NCI-H146 (cell line): ENCODE results near the gene GPR32.
"Not testable (repeated sequence)": the region's sequence is repeated elsewhere in the genome, so short reads cannot be mapped to it uniquely, and the experiment has no call there.

Experiments
- DNase-seq: peaks from one replicate; lab custom pipeline; 2025; lab: John Stamatoyannopoulos, UW

The GPR32 gene, protein sequence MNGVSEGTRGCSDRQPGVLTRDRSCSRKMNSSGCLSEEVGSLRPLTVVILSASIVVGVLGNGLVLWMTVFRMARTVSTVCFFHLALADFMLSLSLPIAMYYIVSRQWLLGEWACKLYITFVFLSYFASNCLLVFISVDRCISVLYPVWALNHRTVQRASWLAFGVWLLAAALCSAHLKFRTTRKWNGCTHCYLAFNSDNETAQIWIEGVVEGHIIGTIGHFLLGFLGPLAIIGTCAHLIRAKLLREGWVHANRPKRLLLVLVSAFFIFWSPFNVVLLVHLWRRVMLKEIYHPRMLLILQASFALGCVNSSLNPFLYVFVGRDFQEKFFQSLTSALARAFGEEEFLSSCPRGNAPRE

DNA sequence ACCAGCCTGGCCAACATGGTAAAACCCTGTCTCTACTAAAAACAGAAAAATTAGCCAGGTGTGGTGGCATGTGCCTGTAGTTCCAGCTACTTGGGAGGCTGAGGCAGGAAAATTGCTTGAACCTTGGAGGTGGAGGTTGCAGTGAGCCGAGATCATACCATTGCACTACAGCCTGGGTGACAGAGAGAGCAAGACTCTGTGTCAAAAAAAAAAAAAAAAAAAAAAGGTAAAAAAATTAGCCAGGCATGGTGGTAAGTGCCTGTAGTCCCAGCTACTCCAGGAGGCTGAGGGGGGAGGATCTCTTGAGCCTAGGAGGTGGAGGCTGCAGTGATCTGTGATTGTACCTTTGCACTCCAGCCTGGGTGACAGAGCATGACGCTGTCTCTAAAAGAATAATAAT is at the start of gene GPR32:
Gene GPR32, plus strand, starts transcription at position 301 of the 400 bp plus-strand sequence. CDS start 137 bp downstream, outside the sequence.
- not testable (repeated sequence) for DNase-seq

DNA sequence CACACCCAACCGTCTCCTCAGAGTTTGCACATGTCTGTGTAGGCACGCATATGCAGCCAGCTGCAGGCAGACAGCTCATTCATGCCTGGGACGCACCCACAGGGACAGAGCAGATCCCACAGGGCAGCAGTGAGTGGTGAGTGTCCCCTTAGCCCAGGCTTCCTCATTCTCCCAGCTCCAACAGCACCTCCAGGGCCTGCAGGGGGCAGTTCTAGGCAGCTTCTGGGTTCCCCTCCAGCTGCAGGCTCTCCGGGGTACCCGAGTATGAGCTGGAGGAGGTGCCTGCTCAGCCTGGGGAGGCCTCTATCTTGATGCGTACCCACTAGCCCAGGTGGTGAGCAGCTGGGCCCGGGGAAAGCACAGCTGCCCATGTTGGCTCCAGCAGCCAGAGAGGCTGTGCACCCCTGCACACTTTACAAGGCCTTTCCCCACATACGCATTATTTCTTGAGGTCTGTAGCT is 49.3 kb upstream of the GPR32 start:
- no peak for DNase-seq

DNA sequence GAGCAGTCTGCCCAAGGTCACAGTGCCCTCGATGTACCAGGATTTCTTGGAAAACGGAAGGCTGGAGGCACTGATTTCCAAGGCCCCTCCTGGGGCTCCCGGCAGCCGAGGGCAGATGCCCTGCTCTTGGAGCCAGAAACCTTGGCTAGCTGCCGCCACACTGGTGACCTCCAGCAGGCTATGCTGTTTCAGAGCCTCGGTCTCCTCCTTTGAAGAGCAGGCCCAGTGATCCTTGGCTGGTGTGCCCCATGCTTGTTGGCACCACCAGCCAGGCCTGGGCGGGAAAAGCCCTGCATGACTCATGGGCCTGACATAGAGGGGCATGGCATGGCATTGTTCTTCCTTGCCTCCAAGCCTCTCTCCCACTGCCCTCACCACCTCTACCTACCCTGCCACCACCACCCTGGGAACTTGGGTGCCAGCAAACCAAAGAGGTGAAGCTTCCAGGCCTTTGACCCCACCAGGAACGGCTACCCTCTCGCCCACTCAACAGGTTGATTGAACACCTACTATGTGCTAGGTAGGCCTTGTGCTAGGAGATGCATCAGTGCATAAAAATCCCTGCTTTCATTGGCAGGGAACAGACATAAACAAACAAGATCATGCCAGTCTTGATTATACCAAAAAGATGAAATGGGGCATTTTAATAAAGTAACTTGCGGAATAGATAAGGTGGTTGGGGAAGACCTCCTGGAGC is 48.7 kb upstream of the GPR32 start:
- DNase-seq = no peak

DNA sequence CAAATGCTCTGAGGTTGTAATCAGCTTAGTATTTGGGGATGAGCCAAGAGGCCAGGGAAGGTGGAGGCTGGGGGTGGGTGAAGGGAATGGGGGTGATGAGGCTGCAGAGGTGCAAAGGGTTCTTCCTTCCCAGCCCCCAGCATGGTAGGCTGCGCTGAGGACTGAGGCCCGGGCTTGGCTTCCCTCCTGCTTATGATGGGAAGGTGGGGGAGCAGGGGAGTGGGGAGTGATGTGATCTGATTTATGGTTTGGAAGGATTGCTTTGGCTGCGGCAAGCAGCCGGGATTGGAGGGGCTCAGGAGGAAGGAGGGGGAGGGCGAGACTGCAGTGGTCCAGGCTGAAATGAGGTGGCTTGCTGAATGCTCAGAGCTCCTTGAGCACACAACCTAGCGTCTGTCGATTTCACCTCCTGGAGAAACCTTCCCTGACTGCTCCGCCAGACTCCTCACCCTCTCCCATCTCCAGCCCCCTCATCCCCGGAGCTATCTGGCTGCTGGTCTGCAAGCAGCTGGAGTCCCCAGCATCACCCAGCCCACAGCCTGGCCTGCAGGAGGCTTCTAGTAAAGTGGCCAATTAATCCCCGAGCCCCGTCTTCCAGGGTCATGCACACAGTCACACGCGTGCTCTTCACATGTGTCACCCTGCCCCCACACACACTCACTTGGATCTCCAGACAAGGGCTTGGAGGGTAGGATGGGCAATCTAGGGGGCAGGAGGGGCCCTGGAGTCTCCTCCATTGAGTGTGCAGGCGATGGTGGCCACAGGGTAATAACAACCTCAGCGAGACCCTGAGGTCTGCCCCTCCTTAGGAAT is 47.9 kb upstream of the GPR32 start:
- no peak for DNase-seq

DNA sequence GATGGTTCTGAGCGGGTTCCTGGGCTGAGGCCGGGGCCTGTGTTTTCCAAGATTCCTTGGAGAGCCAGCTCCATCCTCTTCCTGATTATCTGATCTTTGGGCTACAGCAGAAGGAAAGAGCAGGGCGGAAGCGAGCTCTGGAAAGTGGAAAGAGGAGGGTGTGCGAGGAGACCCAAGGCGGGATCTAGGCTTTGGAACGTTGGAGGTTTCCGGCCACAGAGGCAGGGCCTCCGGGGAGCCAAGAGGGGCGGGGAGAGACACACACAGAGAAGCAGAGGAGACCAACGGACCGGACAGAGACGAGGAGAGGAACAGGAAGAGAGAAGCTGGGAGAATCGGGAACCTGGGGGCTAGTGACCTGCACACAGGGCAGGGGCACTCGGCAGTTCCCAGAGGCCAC is 47.2 kb upstream of the GPR32 start, which contains the start of gene CLEC11A:
Gene CLEC11A, plus strand, starts transcription at position 296 of the 400 bp plus-strand sequence. CDS start 162 bp downstream, outside the sequence.
- DNase-seq = no peak

DNA sequence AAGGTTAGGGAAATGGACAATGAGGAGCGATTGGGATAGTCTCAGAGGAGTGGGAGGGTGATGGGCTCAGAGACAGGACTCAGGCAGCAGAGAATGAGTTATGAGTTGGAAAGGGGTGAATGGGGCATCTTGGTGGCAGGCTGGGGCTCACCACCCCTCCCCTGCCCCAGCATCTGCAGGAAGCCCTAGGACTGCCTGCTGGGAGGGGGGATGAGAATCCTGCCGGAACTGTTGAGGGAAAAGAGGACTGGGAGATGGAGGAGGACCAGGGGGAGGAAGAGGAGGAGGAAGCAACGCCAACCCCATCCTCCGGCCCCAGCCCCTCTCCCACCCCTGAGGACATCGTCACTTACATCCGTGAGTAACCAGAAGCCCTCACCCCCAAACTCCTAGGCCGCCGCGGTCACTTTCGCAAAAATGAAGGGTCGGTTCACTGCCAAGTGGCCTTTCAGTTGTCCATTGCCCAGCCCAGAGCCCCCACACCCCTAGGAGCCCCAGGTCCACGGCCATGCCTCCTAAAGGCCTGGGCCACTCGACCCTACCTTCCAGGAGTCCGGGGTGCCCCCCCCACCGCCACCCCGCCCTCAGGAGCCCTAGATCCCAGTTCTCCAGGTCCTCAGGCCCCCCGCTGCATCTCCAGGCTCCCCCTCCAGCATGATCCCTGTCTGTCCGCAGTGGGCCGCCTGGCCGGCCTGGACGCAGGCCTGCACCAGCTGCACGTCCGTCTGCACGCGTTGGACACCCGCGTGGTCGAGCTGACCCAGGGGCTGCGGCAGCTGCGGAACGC is 46.3 kb upstream of the GPR32 start:
- no peak for DNase-seq

DNA sequence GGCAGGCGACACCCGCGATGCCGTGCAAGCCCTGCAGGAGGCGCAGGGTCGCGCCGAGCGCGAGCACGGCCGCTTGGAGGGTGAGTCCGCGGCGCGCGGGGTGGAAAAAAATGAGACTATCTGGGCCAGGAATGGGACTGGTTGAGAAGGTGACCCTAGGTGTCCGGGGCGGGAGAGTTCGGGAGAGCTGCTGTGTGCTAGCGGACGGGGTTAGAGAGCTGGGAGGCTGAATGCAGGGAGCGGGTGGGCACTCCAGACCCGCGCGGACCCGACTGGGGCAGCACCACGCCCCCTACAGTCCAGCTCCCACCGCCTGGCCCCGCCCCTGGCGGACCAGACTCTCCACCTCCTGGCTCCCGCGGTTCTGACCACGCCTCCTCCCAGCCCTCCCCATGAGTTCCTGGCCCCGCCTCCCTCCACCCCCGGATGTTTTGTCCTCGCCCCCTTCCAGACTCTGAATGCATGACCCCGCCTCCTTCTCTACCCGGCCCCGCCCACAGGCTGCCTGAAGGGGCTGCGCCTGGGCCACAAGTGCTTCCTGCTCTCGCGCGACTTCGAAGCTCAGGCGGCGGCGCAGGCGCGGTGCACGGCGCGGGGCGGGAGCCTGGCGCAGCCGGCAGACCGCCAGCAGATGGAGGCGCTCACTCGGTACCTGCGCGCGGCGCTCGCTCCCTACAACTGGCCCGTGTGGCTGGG is 45.6 kb upstream of the GPR32 start:
- DNase-seq = peak; percentile 97

DNA sequence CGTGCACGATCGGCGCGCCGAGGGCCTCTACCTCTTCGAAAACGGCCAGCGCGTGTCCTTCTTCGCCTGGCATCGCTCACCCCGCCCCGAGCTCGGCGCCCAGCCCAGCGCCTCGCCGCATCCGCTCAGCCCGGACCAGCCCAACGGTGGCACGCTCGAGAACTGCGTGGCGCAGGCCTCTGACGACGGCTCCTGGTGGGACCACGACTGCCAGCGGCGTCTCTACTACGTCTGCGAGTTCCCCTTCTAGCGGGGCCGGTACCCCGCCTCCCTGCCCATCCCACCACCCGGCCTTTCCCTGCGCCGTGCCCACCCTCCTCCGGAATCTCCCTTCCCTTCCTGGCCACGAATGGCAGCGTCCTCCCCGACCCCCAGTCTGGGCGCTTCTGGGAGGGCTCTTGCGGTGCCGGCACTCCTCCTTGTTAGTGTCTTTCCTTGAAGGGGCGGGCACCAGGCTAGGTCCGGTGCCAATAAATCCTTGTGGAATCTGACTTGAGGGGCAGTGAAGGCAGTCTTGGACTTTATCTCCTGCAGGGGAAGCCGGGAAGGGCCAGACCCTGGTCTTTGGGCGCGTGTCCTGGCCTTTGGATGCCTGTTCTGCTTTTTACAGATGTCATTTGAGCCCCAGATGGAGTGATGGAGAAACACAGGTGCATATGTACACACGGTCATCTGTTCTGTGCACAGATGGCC is 44.9 kb upstream of the GPR32 start:
- DNase-seq = no peak

DNA sequence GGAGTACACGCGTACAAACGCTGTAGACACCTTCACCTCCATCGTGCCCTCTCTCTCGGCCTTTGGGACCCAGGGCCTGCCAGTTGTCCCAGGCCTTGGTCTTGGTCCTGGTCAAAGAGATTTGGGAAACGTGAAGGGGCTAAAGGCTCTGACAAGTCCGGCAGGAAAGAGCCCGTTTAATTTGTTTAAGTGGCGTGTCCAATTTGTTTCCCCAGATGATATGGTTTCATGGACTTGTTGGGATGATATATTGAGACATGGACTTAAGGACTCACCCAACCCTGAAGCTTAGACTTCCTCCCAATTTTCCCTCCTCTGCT is 44.4 kb upstream of the GPR32 start:
- no peak for DNase-seq

DNA sequence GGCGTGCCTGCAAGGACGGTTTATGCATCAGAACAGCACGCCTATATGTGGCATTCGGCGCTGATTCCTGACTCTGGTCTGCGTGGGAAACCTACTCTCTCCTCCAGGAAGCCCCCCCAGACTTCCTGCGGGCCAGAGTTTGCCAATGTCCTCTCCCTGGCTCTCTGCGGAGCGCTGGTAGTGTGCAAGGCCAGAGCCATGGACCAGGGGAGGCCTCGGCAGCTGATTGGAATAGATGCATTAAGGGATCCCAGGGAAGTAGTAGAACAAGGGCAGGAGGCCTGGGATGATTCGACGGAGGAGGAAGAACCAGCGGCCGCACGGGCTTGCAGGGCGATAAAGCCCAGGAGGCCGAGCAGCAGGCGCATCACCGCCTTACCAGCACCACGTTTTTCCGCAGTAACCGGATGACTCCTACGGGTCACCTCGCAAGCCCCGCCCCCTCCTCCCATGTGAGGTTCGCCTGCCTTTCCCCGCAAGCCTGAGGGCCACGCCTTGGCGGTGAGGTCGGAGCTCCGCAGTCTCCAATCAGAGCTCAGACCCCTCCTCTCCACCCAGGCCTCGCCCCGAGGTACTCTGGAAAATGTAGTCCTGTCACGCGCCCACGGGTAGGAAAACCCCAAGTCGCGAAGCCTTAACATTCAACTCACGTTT is 42.1 kb upstream of the GPR32 start:
- peak; percentile 47 for DNase-seq

DNA sequence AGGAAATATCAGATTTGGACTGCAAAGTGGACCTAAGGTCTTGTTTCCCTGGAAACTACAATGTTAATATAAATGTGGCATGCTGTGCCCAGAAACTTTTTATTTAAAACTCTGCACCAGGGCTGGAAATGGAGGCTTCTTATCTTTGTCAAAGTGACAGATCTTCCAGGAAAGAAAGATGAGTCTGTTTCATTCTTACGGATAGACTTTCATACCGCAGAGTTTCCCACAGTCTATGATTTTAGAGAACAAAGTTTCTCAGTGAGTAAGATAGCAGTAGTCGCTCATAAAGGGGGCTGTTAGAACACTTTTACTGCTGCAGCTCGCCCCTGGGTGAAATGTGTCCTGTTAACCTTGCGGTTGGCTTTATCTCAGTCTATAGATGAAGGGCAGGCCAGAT is 40.4 kb upstream of the GPR32 start:
- no peak for DNase-seq

DNA sequence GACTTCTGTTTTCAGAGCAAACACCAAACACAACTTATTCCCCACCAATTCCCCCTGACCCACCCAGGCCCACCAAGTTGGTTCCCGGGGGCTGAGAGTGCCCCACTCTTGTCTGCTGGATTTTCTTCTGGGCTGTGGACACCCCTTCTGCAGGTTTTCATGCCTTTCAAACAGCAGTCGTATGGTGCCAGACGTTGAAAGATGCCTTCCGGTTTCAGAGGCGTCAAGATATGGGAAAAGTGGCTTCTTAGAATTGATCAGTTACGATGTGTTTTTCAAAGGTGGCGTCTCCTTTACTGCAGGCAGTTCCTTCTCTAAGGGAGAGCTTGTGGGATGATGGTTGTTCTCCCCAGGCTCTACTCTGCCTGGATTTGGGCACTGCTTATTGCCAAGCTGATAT is 34.4 kb upstream of the GPR32 start:
- no peak for DNase-seq

DNA sequence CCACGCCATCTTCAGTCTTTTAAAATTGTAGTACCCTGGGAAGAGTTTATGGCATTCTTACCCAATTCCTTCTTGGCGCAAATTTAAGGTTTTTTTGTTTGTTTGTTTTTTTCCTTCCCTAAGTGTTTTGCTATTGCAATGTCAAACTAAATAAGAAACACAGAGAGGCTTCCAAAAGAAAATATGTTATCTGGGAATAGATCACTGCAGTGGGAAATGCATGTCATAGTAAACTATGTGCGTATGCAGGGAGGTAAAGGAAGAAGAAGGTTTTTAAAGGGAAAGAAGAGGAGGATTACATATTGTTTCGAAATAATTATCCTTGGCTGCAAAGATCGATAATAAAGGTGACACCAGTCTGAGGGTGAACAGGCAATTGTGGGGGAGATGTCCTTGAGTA is 33.9 kb upstream of the GPR32 start:
- no peak for DNase-seq

DNA sequence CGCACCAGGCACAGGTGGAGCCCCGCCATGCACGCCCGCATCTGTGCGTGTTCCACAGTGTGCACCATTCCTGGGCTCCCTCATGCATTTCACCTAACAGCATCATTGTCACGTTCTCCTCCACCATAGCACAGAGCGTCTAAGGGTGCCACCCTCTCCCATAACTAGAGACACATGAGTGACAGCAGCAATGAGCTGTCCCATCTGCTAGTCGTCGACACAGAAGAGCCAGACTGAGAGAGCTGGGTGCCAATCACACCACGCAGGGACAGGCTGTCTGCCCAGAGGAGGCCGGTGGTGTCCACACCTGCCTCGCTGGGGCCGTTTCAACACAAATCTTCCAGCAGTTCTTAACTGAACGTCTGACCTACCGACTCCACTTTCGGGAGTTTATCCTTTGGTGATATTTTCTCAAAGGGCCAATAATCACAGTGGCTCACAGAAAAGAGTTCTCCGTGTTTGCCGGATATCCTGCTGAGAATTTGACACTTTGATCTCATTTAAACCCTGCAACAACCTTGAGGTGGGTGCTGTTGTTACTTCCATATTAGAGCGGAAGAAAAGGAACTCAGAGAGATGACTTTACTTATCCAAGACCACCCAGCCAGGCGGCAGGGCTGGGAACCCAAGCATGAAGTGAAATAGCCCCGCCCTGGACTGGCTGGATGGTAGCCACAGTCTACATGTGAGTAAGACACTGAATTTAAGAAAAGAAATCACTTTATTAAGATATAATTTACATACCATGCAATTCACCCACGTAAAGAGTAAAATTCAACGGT is 30.9 kb upstream of the GPR32 start:
- no peak for DNase-seq

DNA sequence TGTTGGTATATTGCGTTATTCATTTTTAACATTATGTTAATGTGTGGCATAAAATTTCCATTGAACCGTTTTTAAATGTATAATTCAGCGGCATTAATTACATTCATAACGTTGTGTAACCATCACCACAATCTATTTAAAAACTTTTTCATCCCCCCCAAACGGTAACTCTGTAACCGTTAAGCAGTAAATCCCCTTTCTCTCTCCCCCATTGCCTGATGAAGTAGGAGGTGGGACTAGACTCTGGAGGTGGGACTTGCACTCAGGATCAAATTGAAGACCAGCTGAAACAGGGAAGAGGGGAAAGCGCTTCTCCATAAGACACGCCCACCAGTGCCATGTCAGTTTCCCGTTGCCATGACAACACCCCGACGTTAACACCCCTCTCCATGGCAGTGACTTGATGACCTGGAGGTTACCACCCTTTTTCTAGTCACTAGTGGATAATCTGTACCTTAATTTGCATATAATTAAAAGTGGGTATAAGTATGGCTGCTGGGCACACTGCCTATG is 30.3 kb upstream of the GPR32 start:
- no peak for DNase-seq

DNA sequence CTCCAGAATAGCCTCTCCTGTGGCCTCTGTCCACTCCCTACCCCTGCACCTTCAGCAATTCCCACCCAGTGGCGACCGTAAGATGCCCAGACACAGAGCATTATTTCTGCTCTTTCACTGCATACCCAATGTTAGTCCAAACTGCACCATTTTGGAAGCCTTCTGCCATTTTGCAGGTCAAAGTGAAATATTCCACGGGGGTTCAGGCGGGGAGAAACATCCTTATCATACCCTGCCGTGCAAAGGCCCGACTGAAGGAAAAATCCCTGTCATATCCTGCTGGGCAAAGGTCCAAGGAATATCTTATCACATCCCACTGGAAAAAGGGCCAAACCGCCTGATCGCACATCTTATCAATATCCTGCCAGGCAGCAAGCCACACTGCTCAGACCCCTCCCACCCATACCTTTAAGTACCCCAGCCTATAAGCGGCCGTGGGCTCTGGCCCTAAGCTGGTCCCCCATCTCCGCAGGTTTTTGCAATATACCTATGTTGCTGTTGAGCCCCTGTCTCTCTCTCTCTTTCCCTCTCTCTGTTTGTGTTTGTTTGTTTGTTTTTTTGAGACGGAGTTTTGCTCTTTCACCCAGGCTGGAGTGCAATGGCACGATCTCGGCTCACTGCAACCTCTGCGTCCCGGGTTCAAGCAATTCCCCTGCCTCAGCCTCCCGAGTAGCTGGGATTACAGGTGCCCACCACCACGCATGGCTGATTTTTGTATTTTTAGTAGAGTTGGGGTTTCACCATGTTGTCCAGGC is 28.9 kb upstream of the GPR32 start:
- DNase-seq = no peak

DNA sequence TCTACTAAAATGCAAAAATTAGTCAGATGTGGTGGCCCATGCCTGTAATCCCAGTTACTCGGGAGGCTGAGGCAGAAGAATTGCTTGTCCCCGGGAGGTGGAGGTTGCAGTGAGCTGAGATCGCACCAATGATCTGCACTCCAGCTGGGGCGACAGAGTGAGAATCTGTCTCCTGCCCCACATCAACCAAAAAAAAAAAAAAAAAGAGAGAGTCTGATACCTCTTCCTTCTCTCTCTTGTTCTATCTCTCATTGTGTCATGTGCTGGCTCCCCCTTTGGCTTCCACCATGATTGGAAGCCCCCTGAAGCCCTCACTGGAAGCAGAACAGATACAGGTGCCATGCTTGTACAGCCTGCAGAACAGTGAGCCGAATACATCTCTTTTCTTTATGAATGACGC is 26.7 kb upstream of the GPR32 start:
- no peak for DNase-seq

DNA sequence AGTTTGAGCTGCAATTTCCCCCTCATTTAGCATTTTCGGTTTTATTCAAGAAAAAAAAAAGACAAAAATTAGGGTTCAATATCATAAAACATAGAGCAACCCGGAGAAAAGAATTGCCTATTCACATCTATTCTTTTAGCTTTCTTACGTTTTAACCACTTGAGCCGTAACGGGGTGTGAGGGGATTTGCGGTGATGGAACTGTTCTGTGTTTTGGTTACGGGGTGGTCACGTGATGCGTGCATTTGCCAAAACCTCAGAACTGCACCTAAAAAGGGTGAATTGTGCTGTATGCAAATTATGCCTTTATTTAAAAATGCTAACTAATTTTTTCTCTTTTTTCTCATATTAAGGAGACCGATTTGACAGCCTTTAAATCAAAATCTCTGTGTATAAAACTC is 25.0 kb upstream of the GPR32 start:
- DNase-seq = no peak
